IPS-NIHi7 (cell line): ENCODE results near the gene ATP6V1C2.
"Not testable (repeated sequence)": the region's sequence is repeated elsewhere in the genome, so short reads cannot be mapped to it uniquely, and the experiment has no call there.

Experiments used
- DNase-seq: peaks from one replicate; pipeline ENCODE4 v3.0.0; 2012; ENCODE audit warnings: mixed read lengths; ENCODE audit errors: extremely low spot score

ATP6V1C2 gene

DNA sequence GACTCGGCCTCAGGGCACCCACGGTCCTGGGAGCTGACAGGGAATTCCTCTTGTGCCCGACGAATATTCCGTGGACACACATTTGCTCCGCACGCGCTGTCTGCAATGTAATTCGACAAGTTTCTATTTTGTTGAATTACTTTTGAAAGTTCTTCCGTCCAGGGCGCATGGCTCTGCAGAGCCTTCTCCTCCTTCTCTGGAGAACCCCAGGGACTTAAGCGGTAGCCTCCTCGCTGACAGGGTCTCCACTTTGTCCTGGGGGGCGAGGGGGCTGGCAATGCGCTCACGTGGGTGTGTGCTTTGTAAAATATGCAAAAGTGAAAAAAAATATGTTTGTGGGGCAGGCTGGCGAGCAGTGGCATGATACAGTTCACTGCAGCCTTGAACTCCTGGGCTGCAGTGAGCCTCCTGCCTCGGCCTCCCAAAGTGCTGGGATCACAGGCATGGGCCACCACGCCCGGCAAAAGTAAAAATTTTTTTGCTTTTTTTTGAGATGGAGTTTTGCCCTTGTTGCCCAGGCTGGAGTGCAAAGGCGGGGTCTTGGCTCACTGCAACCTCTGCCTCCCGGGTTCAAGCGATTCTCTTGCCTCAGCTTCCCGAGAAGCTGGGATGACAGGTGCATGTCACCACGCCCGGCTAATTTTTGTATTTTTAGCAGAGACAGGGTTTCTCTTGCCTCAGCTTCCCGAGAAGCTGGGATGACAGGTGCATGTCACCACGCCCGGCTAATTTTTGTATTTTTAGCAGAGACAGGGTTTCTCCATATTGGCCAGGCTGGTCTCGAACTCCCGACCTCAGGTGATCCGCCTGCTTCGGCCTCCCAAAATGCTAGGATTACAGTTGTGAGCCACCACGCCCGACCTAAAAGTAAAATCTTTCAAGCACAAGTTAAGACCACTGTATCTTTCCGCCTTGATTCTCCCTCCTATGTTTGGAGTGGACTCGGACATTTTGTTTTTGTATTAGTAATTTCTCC, 92.0 kb downstream of the ATP6V1C2 start:
- not testable (repeated sequence) for DNase-seq

DNA sequence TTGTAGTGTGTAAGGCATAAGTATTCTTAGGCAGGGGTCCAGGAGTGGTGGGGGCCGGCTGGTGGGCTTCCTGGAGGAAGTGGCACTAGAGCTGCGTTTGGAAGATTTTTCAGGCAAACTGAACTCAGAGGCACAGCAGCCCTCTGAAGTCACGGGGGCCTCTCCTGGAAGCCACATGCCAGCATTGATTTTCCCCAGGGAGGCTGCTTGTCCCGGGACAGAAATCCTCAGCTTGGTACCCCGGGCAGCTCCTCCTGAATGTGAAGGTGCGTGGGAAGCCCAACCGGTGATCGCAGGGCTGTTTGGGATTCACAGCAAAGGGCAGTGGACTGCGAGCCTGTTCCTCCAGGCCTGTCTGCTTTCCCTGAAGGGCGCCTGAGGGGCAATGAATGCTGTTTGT, 92.7 kb downstream of the ATP6V1C2 start:
- no peak for DNase-seq

DNA sequence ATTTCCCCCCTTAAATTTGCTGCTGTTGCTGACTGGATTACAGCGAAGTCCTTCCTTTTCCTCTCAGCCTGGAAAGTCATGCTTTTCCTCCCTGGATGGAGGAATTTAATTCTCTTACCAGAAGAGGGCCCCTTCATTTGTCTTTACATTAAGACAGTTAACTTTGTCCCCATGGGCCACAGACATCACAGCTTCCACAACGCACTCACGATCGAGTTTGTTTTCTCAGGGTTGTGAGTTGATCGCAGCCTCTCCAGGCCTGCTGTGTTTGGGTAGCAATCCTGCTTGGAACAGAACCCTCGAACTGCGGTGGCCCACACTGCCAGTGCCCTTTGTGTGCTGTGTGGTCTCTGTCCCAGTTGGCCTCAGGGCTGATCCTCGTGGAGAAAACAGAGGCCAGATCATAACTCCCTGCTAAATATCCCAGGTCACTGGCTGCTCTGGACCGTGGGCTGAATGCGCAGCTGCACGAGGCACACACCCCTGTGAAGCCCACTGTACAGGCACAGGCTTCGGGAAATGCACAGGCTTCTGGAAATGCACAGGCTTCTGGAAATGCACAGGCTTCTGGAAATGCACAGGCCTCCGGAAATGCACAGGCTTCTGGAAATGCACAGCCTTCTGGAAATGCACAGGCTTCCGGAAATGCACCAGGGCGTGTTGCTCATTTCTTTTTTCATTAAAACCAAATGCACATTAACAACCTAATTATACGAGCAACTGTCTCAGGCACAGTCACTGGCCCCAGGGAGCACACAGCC, 93.3 kb downstream of the ATP6V1C2 start:
- no peak for DNase-seq

DNA sequence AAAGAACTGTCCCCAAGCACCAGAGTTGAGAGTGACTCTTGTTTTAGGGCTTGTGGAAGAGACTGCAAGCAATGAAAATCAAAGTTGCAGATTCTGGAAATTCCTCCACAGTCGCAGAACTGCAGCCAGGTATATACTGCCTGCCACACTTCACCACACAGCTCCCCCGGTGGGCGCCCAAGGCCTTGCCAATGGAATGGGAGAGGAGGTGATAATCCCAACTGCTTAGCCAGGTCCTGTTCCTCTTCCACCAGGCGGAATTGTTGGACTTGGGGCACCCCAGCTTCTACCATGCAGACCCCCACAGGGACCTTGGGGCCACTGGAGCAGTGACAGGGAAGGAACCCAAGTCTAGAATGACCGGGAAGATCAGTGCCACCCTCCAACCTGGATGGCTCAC, 96.0 kb downstream of the ATP6V1C2 start:
- DNase-seq: peak; percentile 76

DNA sequence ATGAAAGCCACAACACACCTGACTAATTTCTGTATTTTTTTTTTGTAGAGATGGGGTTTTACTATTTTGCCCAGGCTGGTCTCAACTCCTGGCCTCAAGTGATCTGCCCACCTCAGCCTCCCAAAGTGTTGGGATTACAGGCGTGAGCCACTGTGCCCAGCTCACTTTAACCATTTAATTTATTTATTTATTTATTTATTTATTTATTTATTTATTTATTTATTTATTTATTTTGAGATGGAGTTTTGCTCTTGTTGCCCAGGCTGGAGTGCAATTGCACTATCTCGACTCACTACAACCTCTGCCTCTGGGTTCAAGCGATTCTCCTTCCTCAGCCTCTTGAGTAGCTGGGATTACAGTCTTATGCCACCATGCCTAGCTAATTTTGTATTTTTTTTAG, 96.9 kb downstream of the ATP6V1C2 start:
- DNase-seq: not testable (repeated sequence)

DNA sequence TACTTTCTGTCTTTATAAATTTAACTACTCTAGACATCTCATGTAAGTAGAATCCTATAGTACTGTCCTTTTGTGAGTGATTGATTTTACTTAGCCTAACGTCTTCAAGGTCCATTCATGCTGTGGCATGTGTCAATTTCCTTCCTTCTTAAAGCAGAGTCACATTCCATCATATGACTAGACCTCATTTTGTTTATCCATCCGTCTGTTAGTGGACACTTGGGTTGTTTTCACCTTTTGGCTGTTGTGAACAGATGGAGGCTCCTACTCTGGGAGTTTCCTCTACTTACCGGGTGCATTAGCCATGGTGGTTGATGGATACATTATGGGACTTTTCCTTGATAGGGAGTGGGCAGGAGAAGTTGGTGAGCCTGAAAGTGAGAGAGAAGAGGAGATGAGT, 97.6 kb downstream of the ATP6V1C2 start:
- no peak for DNase-seq

DNA sequence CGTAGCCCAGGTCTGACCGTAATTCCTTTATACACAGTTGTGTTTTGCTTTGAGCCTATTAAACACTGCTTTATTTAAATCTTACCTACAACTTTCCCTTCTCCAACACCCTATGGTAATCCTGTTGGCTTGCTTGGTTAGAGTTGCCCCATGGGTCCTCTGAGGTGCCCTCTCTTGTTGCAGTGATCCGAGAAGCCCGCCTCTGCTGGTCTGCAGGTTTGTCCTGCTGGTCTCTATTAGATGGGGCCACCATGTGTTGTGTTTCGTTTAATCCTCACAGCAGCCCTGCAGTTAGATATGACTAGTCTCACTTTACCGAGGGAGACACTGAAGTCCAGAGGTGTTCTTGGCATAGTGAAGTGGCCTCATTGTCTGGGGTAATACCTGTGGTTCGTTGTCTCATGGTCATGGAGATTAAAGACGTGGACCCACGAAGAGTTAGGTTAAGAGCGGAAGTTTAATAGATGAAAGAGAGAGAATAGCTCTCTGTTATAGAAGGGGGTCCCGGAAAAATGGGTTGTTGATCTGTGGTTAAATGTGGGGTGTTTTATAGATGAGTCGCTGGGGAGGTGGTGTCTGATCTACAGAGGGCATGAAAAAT, 98.4 kb downstream of the ATP6V1C2 start:
- DNase-seq: no peak

DNA sequence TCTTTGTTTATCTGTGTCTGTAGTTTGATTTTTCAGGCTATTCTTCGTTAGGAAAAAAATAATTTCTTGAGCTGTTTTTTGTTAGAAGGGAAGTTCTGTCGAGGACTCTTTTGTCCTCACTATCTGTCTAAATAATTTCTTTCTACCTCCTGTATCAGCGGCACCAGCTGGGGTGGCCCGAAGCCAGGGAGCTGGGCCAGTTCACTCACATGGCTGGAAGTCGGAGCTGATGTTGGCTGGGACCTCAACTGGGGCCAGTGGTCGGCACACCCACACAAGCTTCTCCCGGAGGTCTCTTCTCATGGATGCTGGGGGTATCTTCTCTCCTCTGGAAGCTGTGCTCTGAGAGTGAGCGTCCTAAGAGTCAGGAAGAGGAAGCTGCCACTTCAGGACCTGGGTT, 99.1 kb downstream of the ATP6V1C2 start:
- no peak for DNase-seq

DNA sequence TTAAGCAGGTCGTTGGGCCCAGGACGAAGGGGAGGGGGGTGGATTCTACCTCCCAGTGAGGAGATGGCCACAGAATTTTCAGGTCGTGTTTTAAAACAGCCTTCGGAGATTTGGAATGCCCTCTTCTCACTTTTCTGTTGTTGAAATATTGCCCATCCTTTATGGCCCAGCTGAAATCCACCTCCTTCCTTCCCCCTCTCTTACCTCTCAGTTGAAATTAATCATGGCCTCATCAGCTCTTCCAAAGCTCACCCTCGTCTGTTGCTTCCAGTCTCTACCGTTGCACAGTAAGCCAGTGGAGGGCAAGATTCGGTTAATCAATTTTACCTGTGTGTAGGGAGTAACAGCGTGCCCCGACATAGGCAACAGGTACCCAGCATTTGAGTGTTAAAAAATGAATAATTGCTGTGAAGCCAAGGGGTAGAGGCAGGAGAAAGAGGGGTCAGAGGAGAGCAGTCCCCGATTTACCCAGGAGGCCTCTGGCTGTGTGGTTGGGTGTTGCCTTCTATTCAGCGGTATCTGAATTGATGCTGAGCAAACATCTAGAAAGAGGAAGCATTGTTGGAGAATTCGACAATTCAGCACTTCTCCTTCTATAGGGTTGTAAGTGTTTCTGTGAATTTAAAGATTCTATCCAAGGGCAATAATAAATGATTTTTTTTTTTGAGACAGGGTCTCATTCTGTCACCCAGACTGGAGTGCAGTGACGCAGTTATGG, 99.7 kb downstream of the ATP6V1C2 start:
- no peak for DNase-seq

DNA sequence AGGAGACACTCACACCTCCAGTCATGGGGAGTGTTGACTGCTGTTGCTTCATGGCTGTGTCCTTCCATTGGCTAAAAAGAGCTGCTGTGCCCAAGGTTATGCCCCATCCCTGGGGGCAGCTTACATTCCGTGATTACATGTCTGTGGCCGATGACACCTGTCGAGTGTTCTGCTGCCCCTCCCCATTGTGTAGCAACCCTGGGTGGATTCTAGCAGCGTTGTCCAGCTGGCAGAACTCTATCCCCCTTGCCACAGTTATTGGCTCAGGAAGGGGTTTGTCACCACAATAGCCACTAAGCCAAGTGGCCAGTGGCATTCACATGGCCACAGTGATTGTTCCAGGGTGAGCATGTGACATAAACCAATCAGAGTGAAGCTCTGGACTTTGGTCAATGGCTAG, 102.8 kb downstream of the ATP6V1C2 start:
- no peak for DNase-seq

DNA sequence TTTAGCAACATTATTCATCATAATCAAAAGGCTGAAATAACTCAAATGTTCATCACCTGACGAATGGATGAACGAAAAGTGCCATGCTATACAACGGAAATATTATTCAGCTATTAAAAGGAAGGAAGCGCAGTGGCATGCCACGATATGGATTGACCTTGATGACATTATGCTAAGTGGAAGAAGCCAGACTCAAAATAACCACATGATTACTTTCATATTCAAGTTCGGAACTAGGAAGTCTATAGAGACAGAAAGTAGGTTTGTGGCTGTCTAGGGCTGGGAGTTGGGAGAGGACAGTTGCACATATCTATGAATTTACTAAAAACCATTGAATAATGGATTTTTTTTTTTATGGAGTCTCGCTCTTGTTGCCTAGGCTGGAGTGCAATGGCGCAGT, 104.6 kb downstream of the ATP6V1C2 start:
- no peak for DNase-seq

DNA sequence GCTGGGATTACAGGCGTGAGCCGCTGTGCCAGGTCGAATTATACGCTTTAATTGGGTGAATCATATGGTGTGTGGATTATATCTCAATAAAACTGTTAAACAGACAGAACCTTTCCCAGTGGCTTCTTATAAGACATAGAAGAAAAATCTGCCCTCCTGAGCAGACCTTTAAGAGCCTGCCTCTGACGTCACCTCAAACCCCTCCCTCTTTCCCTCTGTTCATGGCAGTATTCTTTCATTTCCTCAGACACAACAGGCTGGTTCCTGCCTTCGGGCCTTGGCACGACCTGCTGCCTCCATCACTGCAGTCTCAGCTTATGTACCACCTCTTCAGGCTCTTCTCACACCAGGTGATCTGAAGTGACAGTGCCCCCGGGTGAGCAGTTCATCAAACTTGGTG, 105.2 kb downstream of the ATP6V1C2 start:
- DNase-seq: no peak

DNA sequence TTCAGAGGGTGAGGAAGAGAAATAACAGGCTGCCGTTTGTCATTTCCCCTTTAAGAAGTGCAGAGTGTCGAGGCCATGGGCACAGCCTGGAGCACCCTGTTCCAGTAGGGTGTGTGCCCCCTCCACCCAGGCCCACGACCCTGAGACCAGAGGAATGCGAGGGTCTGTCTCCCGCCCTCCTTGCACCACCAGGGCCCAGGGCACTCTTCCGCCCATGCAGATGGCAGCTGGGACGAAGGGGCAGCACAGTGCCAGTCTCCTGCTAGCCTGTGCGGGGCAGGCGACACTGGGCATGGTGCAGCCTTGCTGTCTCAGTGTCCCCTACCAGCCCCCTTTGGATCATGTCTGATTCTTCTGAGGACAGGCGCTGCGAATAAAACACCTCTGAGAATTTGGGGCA, 106.9 kb downstream of the ATP6V1C2 start:
- DNase-seq: no peak

DNA sequence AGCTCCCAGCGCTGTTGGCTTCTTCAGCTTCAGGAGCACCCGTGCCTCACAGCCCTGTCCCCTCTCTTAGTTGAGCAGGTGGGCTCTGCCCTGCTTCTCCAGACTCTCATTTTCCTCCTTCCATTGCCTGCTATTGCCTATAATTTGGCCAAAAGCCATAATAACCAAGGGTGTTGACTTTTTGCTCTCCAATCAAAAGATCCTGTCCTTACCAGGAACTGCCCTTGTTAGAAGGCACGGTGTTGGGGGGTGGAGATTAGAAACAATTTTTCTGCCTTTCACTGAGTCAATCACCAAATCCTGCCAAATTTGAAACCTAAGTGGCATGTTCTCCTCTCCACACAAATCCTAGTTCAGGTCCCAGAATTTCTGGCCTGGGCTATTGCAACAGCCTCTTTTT, 107.9 kb downstream of the ATP6V1C2 start:
- no peak for DNase-seq

DNA sequence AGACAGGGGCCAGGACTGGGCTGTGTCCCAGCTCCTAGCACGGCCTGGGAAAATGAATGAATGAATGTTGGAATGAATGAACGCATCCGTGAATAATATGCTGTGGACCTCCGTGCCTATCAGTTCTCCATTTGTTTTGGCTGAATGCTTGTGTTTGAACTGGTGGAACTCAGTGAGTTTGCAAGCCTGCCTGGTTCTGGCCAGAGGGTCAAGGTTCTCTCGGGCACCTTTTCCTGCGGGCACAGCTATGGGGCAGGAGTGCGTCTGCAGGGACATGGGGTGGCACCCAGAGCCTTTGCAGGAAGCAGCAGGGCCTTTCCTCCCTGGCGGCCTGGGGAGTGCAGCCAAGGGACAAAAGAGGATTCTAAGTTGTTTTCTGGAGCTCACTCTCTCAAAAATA, 108.8 kb downstream of the ATP6V1C2 start:
- DNase-seq: no peak

DNA sequence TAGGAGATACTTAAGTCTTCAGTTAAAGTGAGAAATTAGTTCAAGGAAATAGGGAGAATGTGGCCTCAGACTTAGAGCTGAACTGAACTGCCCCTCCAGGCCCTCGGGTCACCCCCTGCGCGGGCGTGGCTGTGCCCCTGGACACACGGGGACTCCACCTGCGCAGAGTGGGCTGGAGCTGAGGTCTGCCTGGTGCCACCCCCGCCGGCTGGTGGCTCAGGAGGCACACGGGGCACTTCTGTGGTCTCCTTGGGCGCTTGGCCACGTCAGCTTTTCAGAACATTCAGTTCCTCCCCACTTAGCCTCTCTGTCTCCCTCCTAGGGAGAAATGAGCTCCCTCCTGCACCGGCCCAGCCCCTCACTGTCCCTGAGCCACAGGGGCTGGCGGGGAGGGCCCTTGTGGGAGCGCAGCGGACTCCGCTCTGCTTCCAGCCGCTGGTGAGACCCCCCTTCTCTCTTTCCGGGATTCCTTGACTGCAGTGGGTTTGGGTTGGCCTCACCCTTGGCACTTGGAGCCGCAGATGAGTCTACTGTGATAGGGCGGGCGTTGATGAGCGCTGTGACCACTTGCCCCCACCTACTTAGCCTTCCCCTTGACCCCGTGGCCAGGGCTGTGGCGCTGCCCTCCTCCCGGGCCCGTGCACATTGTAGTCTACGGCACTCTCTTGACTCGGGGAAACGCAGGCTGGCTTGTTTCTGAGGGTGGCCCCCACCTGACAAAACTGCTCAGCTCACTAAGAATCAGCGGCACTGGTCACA, 109.4 kb downstream of the ATP6V1C2 start:
- DNase-seq: no peak

DNA sequence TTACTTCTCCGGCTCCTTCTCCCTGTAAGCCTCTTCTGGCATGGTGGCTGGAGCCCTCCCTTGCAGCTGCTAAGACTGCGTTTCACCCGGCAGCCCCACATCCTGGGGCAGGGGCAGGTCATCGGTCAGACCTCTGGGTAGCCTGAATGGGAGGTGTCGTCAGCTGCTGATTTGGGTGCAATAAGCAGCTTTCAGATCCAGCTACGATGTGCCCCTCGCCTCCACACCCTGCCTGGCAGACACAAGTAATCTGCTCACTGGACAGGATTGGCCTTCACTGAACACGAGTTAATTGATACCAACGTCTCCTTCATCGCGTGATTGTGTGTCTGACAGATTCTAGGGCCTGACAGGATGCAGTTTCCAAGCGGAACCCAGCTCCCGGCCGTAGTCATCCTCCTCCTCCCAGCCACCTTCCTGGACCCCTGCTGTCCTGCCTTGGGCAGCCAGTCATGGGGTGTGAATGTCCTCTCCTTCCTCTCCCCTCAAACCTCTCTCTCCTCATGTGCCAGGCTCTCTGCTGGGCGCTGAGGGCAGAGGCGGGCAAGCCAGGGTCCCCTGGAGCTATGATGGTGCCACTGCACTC, 110.1 kb downstream of the ATP6V1C2 start:
- DNase-seq: no peak

DNA sequence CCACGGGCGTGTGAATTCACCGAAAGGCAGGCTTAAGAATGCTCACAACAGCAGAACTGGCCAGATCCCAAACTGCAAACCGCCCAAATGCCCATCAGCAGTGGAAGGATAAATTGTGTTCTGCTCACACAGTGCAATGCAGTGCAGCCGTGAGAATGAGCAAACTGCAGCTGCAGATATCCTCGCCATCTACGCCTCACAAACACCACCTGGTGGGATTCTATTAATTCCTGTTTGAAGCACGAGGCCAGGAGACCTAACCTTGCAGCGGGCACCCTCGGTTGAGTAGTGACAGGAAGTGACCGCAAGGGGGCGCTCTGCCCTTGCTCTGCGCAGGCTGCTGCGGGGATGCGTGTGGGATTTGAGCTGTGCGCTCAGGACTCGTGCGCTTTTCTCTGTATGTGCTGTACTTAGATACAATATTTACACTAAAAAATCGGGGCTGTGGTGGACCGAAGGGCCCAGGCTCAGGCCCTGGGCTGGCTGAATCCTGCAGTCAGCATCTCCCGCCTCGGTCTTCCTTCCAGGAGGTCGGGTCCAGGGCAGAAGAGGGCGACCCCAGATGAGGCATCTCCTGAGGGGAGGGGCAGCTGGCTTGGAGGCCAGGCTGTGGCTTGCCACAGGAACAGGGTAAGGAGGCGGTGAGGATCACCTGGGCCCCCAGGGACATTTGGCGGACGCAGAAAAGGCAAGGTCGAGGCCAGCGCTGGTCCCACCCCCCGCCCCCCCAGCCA, 110.9 kb downstream of the ATP6V1C2 start:
- DNase-seq: peak; percentile 91

DNA sequence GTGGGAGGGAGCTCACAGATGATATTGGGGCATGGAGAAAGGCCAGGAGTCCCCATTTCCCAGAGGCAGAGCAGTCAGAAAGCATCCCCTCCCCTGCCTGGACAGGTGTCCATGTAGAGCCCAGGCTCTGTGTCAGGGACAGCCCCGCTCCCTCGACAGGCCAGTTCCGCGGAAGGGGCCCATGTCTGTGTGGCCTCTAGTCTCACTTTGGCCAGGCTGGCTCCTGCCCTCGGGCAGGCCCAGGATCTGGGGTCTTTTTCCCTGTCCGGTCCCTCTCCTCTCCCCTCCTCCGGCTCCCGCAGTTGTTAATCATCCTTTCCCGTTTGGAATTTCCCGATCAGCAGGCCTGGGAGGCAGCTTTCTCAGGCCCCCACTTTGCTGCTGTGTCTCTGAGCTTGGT, 111.6 kb downstream of the ATP6V1C2 start:
- no peak for DNase-seq

DNA sequence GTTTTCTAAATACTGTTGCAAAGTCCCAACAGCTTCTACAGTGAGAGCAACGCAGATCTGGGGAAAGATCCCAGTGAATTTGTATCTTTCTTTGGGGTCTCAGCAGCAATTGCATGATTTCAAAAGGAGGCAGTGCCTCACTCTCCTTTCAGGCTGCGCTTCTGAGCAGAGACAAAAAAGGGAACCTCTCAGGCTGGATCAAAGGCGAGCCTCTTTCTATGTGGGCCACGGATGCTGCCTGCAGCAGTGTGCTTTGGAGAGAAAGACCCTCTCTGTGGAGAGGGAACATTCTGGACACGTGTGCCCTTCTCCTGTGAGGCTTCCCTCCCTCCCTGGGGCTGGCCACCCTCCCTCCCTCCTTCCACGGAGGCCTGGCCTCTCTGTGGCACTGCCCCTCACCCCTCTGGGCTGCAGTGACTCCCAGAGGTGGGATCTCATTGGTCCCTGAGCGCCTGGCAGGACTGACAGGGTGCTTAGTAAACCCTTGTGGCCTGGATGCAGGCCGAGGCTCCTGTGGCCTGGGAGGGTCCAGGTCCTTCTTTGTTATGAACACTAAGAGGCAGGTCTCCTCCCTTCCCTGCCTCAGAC, 112.7 kb downstream of the ATP6V1C2 start:
- no peak for DNase-seq
